Measurements from ENCODE around the gene SUN5.

GRCh38 chr20:33015700-33016580, 11.7 kb upstream of the SUN5 start:
- TF ChIP-seq CTCF (IDR thresholded peaks at IDR 0.05) (no peak), POLR2A (IDR thresholded peaks at IDR 0.05) (no peak)

Measured in uterus (tissue), 2 donors.